ENCODE measurements around the gene SNX1. TPM values are rescaled to one million over a fixed set of nuclear protein-coding genes. Genes with fewer than 3 reads are reported as not detected.
"Not testable (repeated sequence)": the region's sequence is repeated elsewhere in the genome, so short reads cannot be mapped to it uniquely, and the experiment has no call there.

SNX1 gene
- total and polyA plus RNA-seq, 2 donors (not counting 3 experiments of a cell fraction or from before 2014, with no cell fraction given): 56.0 to 113 TPM

DNA sequence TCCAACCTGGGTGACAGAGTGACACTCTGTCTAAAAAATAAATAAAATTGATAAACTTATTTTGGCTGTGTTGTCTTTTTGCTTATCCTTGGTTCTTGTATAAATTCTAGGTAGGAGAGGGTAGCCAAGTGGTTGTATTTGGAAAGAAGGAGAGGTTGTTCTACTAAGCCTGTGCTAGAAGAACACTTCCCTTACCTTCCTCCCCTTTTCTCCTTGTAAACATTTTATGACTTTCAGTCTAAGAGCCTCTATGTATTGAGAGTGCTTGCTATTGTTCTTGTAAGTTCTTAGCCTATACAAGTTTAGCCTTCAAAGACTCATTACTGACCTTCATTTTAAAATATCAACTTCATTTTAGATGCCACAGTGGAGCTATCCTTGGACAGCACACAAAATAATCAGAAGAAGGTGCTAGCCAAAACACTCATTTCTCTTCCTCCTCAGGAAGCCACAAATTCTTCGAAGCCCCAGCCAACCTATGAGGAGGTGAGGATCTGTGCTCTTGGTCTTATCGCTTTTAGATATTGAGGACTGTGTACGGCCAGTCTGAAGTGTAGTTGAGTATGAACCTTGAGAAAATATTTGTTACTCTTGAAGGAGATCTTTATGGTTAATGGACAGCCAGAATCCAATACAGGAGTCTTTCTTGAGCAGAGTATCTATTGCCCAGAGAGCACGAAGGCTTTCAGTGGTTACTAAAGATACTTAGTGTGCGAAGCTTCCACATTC is 22.1 kb downstream of the SNX1 start:
- no peak for FAIRE-seq

DNA sequence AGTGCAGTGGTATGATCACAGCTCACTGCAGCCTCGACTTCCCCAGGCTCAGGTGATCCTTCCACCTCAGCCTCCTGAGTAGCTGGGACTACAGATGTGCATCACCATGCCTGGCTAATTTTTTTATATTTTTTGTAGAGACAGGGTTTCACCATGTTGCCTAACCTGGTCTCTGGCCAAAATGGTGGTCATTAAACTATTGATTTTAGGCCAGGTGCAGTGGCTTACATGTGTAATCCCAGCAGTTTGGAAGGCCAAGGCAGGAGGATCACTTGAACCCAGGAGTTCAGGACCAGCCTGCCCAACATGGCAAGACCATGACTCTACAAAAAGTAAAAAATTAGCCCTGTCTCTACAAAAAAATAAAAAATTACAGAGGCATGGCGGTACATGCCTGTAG is 24.5 kb downstream of the SNX1 start:
- H3K4me2 ChIP-seq (ENCODE audit: insufficient read depth, low read length); BruUV-seq (replicated peaks); H3K4me3 ChIP-seq (replicated peaks in 1 of 3; ENCODE audit: insufficient read depth in 1 of 3, low read depth in 1 of 3, low read length in 3 of 3); H3K27me3 ChIP-seq (ENCODE audit: control insufficient read depth in 2 of 2, insufficient read depth in 2 of 2, low read length in 2 of 2); H3K79me2 ChIP-seq (ENCODE audit: control insufficient read depth, insufficient read depth, low read length); H2AFZ ChIP-seq (ENCODE audit: low read depth, low read length); FAIRE-seq; DNase-seq (ENCODE audit: low read depth, low spot score); CTCF ChIA-PET; H3K9me3 ChIP-seq (replicated peaks; ENCODE audit: control insufficient read depth, insufficient read depth, low read length); H4K20me1 ChIP-seq (replicated peaks; ENCODE audit: control insufficient read depth, extremely low read depth, insufficient read depth, low read length); H3K4me1 ChIP-seq (ENCODE audit: control insufficient read depth, extremely low read depth, insufficient read depth, low read length); H3K9me1 ChIP-seq (replicated peaks; ENCODE audit: control insufficient read depth, extremely low read depth, insufficient read depth, low read length); POLR2A ChIA-PET; H3K9ac ChIP-seq (replicated peaks; ENCODE audit: extremely low read depth, insufficient read depth, low read length); dilution Hi-C loops (cut with MboI; ENCODE audit: extremely low pct_ligation_motif_present, low sequenced_read_pairs); intact Hi-C loops (cut with micrococcal nuclease); H3K27ac ChIP-seq (ENCODE audit: insufficient read depth, low read depth, low read length): not testable (repeated sequence)
- H3K36me3 ChIP-seq (ENCODE audit: control insufficient read depth in 2 of 2, extremely low read depth in 1 of 2, insufficient read depth in 2 of 2, low read length in 2 of 2): peaks cover 16 to 26% of the 10 kb centered on the region in 2 experiments

More for the DNA sequence above, 22.1 kb downstream of the SNX1 start:
- intact Hi-C loops (cut with micrococcal nuclease) (no loop called here), dilution Hi-C loops (cut with MboI; ENCODE audit: extremely low pct_ligation_motif_present, low sequenced_read_pairs) (no loop called here)
- H3K27me3 ChIP-seq (ENCODE audit: control insufficient read depth in 2 of 2, insufficient read depth in 2 of 2, low read length in 2 of 2): no peaks in the 10 kb centered on the region
- no peaks in the 10 kb centered on the region for H3K9me3 ChIP-seq (replicated peaks; ENCODE audit: control insufficient read depth, insufficient read depth, low read length)
- no peak overlapping the region for H2AFZ ChIP-seq (ENCODE audit: low read depth, low read length)
- peaks cover 5% of the 10 kb centered on the region for H3K4me1 ChIP-seq (ENCODE audit: control insufficient read depth, extremely low read depth, insufficient read depth, low read length)
- ChIA-PET POLR2A (no interaction called here), CTCF (interaction anchor here (1.0 to 1.3 kb wide), 2 partner anchors 9 to 36 kb away, joined by 3 to 7 read pairs; no protein-coding TSS in a partner anchor)
- no peaks in the 10 kb centered on the region for H3K9me1 ChIP-seq (replicated peaks; ENCODE audit: control insufficient read depth, extremely low read depth, insufficient read depth, low read length)
- H3K79me2 ChIP-seq (ENCODE audit: control insufficient read depth, insufficient read depth, low read length): no peaks in the 10 kb centered on the region
- no peak for TF ChIP-seq POLR2A (IDR thresholded peaks at IDR 0.05; ENCODE audit: low read depth, low read length)
- no peak for TF ChIP-seq POLR2AphosphoS5 (IDR thresholded peaks at IDR 0.05; ENCODE audit: insufficient read depth, low read depth, low read length)
- TF ChIP-seq CTCF (IDR thresholded peaks at IDR 0.05; ENCODE audit: extremely low read depth in 1 of 2, insufficient read depth in 1 of 2, low read depth in 1 of 2, low read length in 2 of 2): no peak
- no peak for TF ChIP-seq JUN (IDR thresholded peaks at IDR 0.05; ENCODE audit: borderline replicate concordance, insufficient read depth, insufficient read length, low read depth)
- TF ChIP-seq EZH2 (IDR thresholded peaks at IDR 0.05; ENCODE audit: borderline replicate concordance, low read depth, low read length, severe bottlenecking): no peak
- no peak for TF ChIP-seq MYC (IDR thresholded peaks at IDR 0.05; ENCODE audit: low read depth, low read length)
- no peak for TF ChIP-seq GATA2 (IDR thresholded peaks at IDR 0.05; ENCODE audit: insufficient read depth, insufficient read length, low read depth, low read length)
- no peak for TF ChIP-seq FOS (IDR thresholded peaks at IDR 0.05; ENCODE audit: borderline replicate concordance, insufficient read depth, low read length)
- TF ChIP-seq, protein P1, sequence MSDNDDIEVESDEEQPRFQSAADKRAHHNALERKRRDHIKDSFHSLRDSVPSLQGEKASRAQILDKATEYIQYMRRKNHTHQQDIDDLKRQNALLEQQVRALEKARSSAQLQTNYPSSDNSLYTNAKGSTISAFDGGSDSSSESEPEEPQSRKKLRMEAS (IDR thresholded peaks at IDR 0.05; ENCODE audit: insufficient read depth, insufficient read length): no peak
- peaks cover 23 to 32% of the 10 kb centered on the region in 2 experiments for H3K36me3 ChIP-seq (ENCODE audit: control insufficient read depth in 2 of 2, extremely low read depth in 1 of 2, insufficient read depth in 2 of 2, low read length in 2 of 2)
- H3K9ac ChIP-seq (replicated peaks; ENCODE audit: extremely low read depth, insufficient read depth, low read length): no peak overlapping the region
- BruUV-seq (replicated peaks): no TSS peak
- H3K4me3 ChIP-seq (replicated peaks in 1 of 3; ENCODE audit: insufficient read depth in 1 of 3, low read depth in 1 of 3, low read length in 3 of 3): no peak overlapping the region
- no peak overlapping the region for H3K27ac ChIP-seq (ENCODE audit: insufficient read depth, low read depth, low read length)
- DNase-seq (ENCODE audit: low read depth, low spot score): no peak
- H4K20me1 ChIP-seq (replicated peaks; ENCODE audit: control insufficient read depth, extremely low read depth, insufficient read depth, low read length): no peaks in the 10 kb centered on the region
- no peak overlapping the region for H3K4me2 ChIP-seq (ENCODE audit: insufficient read depth, low read length)

All from endothelial cell of umbilical vein (primary cell).